Heart right ventricle (tissue), 16 donors: ENCODE measurements around the gene FMO1. TPM values are rescaled to one million over a fixed set of nuclear protein-coding genes. Genes with fewer than 3 reads are reported as not detected.

Source experiments
- ATAC-seq, 8 donors: fragments of 200-7000 bp; cut with Tn5 transposase; one replicate each; pipeline ENCODE4 v1.9.1; 2020; ENCODE audit warnings: mild to moderate bottlenecking in 8 of 8, moderate library complexity in 8 of 8, moderate number of reproducible peaks in 1 of 8
- DNase-seq, 2 donors: peaks; one replicate each; pipeline ENCODE4 v3.0.0-alpha.2; 2020
- H3K27ac ChIP-seq, 10 donors: fragments of 200-600 bp; sonication (generic) in 2 of 10; one replicate each; pipeline versions ENCODE4 v1.5.0 to v1.8.0; 2020 to 2022; ENCODE audit warnings: mild to moderate bottlenecking in 3 of 10
- H3K27me3 ChIP-seq, 7 donors: fragments of 200-600 bp; one replicate each; pipeline ENCODE4 v1.8.0; 2021 to 2022; ENCODE audit warnings: mild to moderate bottlenecking in 2 of 7
- H3K36me3 ChIP-seq, 9 donors: fragments of 200-600 bp; sonication (generic) in 1 of 9; one replicate each; pipeline versions ENCODE4 v1.5.0 to v1.8.0; 2020 to 2022; ENCODE audit warnings: mild to moderate bottlenecking in 2 of 9
- H3K4me1 ChIP-seq, 9 donors: fragments of 200-600 bp; sonication (generic) in 1 of 9; one replicate each; pipeline versions ENCODE4 v1.5.0 to v1.8.0; 2020 to 2022; ENCODE audit warnings: mild to moderate bottlenecking in 4 of 9
- H3K4me3 ChIP-seq, 10 donors: fragments of 200-600 bp; sonication (generic) in 2 of 10; one replicate each; pipeline versions ENCODE4 v1.5.0 to v1.8.0; 2020 to 2022; ENCODE audit warnings: mild to moderate bottlenecking in 7 of 10, moderate library complexity in 2 of 10
- H3K9me3 ChIP-seq, 11 donors: fragments of 200-600 bp in 10 of 11; sonication (generic) in 2 of 11; one replicate each; pipeline versions ENCODE4 v1.5.0 to v1.8.0; 2013 to 2022; ENCODE audit warnings: mild to moderate bottlenecking in 2 of 11, control low read depth in 1 of 11, moderate library complexity in 1 of 11
- WGBS, 2 donors: extraction: QIAGEN DNeasy Blood & Tissue Kit; methylation state at CpG; one replicate each; pipeline ENCODE4 v1.1.7; 2013; ENCODE audit warnings: inconsistent platforms in 1 of 2; 5-methylcytosine and 5-hydroxymethylcytosine counted together
- intact Hi-C, 10 donors: fragments of 100-400 bp; cut with DNase I; formaldehyde crosslinking; loops; one replicate each; pipeline versions ENCODE4 v1.11.1 to v1.14.2; 2022
- polyA plus RNA-seq, 2 donors: library from polyadenylated mRNA; stranded (reverse); fragments of 200-250 nt; gene quantifications; one replicate each; pipeline ENCODE4 v1.2.3, GENCODE V29; 2013
- total RNA-seq, 10 donors: library from RNA; stranded (reverse); fragmentation: NEBNext Ultra II Directional in 3 of 10; extraction: Animal tissue kit (Norgen Biotek cat#: 25700) in 3 of 10; gene quantifications; one replicate each; pipeline versions ENCODE4 v1.2.1 to v1.2.4, GENCODE V29; 2021 to 2023
- TF ChIP-seq, protein P1 (sequence below), 9 donors: fragments of 200-600 bp; sonication (generic) in 2 of 9; IDR thresholded peaks; one replicate each; pipeline versions ENCODE4 v1.5.0 to v1.8.0; 2021 to 2022; ENCODE audit warnings: antibody characterized with exemption in 9 of 9, mild to moderate bottlenecking in 5 of 9, moderate library complexity in 1 of 9
- donor health status: Arrhythmogenic right ventricular cardiomyopathy.
- donor health status: ischemic (EF 13 %, LVEDD 7.1; RV severe dilation, severe dysfunction).
- donor health status: healthy with polysubstance abuse.
- donor health status: DM: no; HTN: yes; CAD: no.
- donor health status: DM: no; HTN: no; CAD: no.
- donor health status: ischemic (EF 25% LVEDD 6.9; RV normal size, moderate dysfunction).
- donor health status: ischemic (EF 25% LVEDD 5.7; RV mildly dilated, moderate dysfunction).
- donor health status: healthy.
- donor health status: DM: yes; HTN: yes; CAD: no.
- donor health status: Ischemic cardiomyopathy.
- donor health status: ischemic (EF 35%, LVEDD 5.7; RV mildly dilated, moderate dysfunction).
- donor health status: nonischemic (EF 11% LVEDD 7.7; RV severe dilation, severe dysfunction).
- donor health status: DM: yes; HTN: yes; CAD: no.
- donor health status: PGD.
- donor health status: ischemic (EF 29% LVEDD 5.4; RV normal size, mild dysfunction).
- donor health status: nonischemic (EF 23%, LVEDD 6.1; RV moderate dilation, normal function).

FMO1 gene
- total and polyA plus RNA-seq, 12 donors: 0.15 to 7.8 (median 0.64) TPM; not detected in 3

- TF ChIP-seq, protein P1, sequence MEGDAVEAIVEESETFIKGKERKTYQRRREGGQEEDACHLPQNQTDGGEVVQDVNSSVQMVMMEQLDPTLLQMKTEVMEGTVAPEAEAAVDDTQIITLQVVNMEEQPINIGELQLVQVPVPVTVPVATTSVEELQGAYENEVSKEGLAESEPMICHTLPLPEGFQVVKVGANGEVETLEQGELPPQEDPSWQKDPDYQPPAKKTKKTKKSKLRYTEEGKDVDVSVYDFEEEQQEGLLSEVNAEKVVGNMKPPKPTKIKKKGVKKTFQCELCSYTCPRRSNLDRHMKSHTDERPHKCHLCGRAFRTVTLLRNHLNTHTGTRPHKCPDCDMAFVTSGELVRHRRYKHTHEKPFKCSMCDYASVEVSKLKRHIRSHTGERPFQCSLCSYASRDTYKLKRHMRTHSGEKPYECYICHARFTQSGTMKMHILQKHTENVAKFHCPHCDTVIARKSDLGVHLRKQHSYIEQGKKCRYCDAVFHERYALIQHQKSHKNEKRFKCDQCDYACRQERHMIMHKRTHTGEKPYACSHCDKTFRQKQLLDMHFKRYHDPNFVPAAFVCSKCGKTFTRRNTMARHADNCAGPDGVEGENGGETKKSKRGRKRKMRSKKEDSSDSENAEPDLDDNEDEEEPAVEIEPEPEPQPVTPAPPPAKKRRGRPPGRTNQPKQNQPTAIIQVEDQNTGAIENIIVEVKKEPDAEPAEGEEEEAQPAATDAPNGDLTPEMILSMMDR (IDR thresholded peaks at IDR 0.05): no peak
- DNase-seq (no peak), ATAC-seq (peak in 1 of 8 donors; percentile 15)
- H3K27ac ChIP-seq: peak overlapping the region in 5 of 10 donors; percentile 12 to 62 (median 42)
- H3K4me3 ChIP-seq: no peak overlapping the region
- H3K4me1 ChIP-seq: peaks cover 0 to 21% (median 7%) of the 10 kb centered on the region in 9 donors
- no peaks in the 10 kb centered on the region for H3K36me3 ChIP-seq
- H3K9me3 ChIP-seq: no peaks in the 10 kb centered on the region
- H3K27me3 ChIP-seq: peaks cover 0 to 10% (median 0%) of the 10 kb centered on the region in 7 donors
- intact Hi-C loops: loop anchor here in 1 of 10 donors (5.0 kb wide), 1 partner anchor 53 kb away; the partner anchor contains the start of gene FMO4
- WGBS, 2 donors: 70 to 77% methylated on average over 2 of the region's 2 CpGs
Measured at GRCh38 chr1:171258943-171259342, 10.6 kb downstream of the FMO1 start.

DNA sequence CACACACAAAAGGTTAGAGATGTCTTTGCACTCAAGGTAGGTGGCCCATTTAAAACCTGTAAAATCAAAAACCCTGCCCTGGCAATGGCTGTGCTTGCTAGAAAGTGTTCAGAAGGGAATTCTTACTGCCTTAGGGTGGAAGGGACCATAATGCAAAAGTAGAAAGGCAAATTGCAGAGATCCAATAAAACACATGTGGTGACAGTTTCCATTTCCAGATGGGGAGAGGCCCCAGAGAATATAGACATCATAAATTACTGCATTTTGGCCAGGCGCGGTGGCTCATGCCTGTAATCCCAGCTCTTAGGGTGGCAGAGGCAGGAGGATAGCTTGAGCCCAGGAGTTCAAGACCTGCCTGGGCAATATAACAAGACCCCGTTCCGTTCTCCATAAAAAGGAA lies 13.0 kb downstream of the FMO1 start:
- Histone ChIP-seq H3K9me3 (no peaks in the 10 kb centered on the region), H3K4me3 (no peak overlapping the region), H3K27ac (no peak overlapping the region), H3K27me3 (peaks cover 0 to 2% (median 0%) of the 10 kb centered on the region in 7 donors), H3K36me3 (no peaks in the 10 kb centered on the region), H3K4me1 (peaks cover 0 to 21% (median 7%) of the 10 kb centered on the region in 9 donors)
- no peak for ATAC-seq
- DNase-seq: no peak
- intact Hi-C loops: no loop called here
- TF ChIP-seq, protein P1 (IDR thresholded peaks at IDR 0.05): no peak
- WGBS, 2 donors: 90 to 92% methylated on average over 4 of the region's 4 CpGs

DNA sequence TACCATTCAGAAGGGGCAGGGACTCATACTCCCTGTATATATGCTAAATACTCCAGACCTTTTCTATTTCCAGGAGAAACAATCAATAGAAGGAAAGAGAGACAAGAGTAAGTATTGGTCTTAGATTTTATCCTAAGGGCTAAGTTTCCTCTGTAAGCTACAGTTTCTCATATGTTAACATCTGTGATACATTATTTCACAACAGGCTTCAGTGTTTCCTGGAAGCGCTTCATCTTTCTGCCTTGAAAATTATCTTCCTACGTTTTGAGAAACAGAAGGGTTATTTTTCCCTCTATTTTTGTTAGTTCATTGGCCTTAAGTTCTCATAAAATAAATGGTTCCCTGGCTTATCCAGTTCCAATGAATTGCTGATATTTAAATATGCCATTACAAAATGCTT lies 15.6 kb downstream of the FMO1 start:
- Histone ChIP-seq H3K4me3 (no peak overlapping the region), H3K27me3 (no peaks in the 10 kb centered on the region), H3K9me3 (no peaks in the 10 kb centered on the region), H3K36me3 (no peaks in the 10 kb centered on the region), H3K4me1 (peaks cover 0 to 5% (median 0%) of the 10 kb centered on the region in 9 donors), H3K27ac (peak overlapping the region in 5 of 10 donors; percentile 31 to 64 (median 44))
- intact Hi-C loops: no loop called here
- TF ChIP-seq, protein P1 (IDR thresholded peaks at IDR 0.05): no peak
- no peak for DNase-seq
- ATAC-seq: peak in 1 of 8 donors; percentile 31
- WGBS, 2 donors: 64 to 68% methylated on average over 2 of the region's 2 CpGs

- Histone ChIP-seq H3K4me3 (no peak overlapping the region), H3K4me1 (peaks cover 0 to 5% (median 0%) of the 10 kb centered on the region in 9 donors), H3K9me3 (no peaks in the 10 kb centered on the region), H3K27ac (no peak overlapping the region), H3K36me3 (no peaks in the 10 kb centered on the region), H3K27me3 (no peaks in the 10 kb centered on the region)
- no peak for DNase-seq
- WGBS, 2 donors: 77 to 80% methylated on average over 2 of the region's 2 CpGs
- TF ChIP-seq, protein P1 (IDR thresholded peaks at IDR 0.05): no peak
- intact Hi-C loops: no loop called here
- no peak for ATAC-seq
Measured at GRCh38 chr1:171265686-171266085, 17.4 kb downstream of the FMO1 start.
